Measurements from ENCODE around the gene TMEM179. TPM values are rescaled to one million over a fixed set of nuclear protein-coding genes. Genes with fewer than 3 reads are reported as not detected.

Gene TMEM179
- total RNA-seq, 6 donors from 2014 or later: not detected

DNA sequence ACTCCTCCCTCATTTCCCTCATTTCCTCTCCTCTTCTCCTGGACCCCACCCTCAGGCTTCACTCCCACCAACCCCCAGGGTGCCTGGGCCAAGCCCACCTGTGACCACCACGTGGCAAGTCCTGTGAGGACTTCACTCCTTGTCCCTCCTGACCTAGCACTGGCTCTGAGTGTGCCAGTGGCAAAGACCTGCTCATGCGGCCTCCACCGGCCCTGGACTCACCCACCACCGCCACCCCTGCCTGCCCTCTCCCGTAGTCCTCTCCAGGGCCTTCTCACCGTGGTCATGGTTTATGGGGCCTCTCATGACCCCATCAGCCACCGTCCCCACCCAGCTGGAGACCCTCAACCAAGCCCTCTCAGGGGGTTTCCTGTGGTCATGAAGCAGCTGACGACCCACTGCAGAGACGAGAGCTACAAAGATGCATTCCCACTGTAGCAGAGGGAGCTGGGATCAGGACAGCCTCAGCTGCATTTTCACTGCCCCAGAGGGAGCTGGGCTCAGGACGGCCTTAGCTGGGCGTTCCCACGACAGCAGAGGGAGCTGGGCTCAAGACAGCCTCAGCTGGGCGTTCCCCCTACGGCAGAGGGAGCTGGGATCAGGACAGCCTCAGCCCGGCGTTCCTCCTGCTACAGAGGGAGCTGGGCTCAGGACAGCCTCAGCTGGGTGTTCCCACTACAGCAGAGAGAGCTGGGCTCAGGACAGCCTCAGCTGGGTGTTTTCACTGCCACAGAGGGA lies 28.2 kb downstream of the TMEM179 start:
- H3K4me3 ChIP-seq: no peak overlapping the region
- no peak for DNase-seq
- H3K36me3 ChIP-seq: no peaks in the 10 kb centered on the region
- no peak for ATAC-seq (ENCODE audit: low FRiP score in 2 of 2)
- no peaks in the 10 kb centered on the region for H3K9me3 ChIP-seq
- peaks cover 0 to 8% (median 0%) of the 10 kb centered on the region in 4 donors for H3K4me1 ChIP-seq
- H3K27ac ChIP-seq: no peak overlapping the region
- H3K27me3 ChIP-seq: peaks cover 0 to 6% (median 2%) of the 10 kb centered on the region in 4 donors
- WGBS, 2 donors: 72 to 77% methylated on average over 8 to 12 of the region's 16 CpGs
- TF ChIP-seq POLR2AphosphoS5 (IDR thresholded peaks at IDR 0.05): no peak
- TF ChIP-seq, protein P1, sequence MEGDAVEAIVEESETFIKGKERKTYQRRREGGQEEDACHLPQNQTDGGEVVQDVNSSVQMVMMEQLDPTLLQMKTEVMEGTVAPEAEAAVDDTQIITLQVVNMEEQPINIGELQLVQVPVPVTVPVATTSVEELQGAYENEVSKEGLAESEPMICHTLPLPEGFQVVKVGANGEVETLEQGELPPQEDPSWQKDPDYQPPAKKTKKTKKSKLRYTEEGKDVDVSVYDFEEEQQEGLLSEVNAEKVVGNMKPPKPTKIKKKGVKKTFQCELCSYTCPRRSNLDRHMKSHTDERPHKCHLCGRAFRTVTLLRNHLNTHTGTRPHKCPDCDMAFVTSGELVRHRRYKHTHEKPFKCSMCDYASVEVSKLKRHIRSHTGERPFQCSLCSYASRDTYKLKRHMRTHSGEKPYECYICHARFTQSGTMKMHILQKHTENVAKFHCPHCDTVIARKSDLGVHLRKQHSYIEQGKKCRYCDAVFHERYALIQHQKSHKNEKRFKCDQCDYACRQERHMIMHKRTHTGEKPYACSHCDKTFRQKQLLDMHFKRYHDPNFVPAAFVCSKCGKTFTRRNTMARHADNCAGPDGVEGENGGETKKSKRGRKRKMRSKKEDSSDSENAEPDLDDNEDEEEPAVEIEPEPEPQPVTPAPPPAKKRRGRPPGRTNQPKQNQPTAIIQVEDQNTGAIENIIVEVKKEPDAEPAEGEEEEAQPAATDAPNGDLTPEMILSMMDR (IDR thresholded peaks at IDR 0.05): no peak
- TF ChIP-seq POLR2A (IDR thresholded peaks at IDR 0.05): no peak
- TF ChIP-seq EP300 (IDR thresholded peaks at IDR 0.05): no peak

DNA sequence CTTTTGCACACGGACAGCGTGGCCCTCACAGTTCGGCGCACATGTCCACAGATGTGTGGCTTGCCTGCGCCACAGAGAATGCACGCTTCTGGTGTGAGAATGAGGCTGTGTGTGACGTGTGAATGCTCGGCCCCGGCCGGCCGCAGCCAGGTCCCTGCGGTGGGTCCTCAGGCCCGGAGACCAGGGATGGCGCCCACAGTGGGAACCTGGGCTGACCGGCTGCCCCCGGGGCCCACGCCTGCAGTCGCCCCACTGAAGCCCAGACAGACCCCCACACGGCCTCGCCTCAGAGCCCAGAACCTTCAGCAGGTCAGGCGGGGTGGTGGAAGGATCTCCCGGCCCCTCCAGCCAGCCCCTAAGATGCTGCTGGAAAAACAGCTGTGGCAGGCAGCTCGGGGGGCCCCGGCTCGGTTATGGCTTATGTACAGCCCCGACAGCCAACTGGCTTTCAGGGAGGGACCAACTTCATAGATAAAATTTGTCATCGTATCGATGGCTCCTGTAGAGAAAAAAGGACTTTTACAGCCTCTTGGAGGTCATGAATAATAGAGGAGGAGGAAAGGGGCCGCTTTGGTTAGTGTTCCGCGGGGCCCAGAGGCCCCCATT lies 29.5 kb downstream of the TMEM179 start:
- 83 to 85% methylated on average over 10 to 24 of the region's 31 CpGs for WGBS, 2 donors
- Histone ChIP-seq H3K27me3 (peaks cover 0 to 6% (median 2%) of the 10 kb centered on the region in 4 donors), H3K4me3 (no peak overlapping the region), H3K4me1 (no peaks in the 10 kb centered on the region), H3K27ac (no peak overlapping the region), H3K9me3 (no peaks in the 10 kb centered on the region), H3K36me3 (no peaks in the 10 kb centered on the region)
- DNase-seq (no peak), ATAC-seq (ENCODE audit: low FRiP score in 2 of 2) (no peak)
- no peak for TF ChIP-seq EP300 (IDR thresholded peaks at IDR 0.05)
- TF ChIP-seq POLR2A (IDR thresholded peaks at IDR 0.05): no peak
- TF ChIP-seq POLR2AphosphoS5 (IDR thresholded peaks at IDR 0.05): no peak
- TF ChIP-seq, protein P1 (IDR thresholded peaks at IDR 0.05): no peak

DNA sequence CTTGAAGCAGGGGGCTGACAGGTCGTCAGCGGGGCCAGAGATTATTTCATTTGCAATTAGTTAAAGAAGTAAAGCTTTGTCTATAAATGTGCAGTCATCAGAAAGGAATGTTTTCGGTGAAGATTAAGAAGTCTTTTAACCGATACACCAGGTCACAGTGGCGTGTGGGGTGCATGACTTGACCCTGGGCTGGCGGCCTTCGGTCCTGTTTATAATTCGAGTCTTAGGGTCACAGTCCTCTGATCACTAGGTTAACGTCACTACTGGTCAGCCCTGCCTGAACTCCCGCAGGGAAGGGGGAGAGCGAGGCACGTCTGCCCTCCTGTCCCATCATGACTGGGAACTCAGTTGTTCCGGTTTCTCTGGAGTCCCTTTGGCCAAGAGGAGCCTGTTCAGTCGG lies 30.0 kb downstream of the TMEM179 start:
- Histone ChIP-seq H3K36me3 (no peaks in the 10 kb centered on the region), H3K4me3 (no peak overlapping the region), H3K27me3 (peaks cover 0 to 6% (median 2%) of the 10 kb centered on the region in 4 donors), H3K4me1 (no peaks in the 10 kb centered on the region), H3K27ac (no peak overlapping the region), H3K9me3 (no peaks in the 10 kb centered on the region)
- no peak for ATAC-seq (ENCODE audit: low FRiP score in 2 of 2)
- 60 to 69% methylated on average over 14 of the region's 14 CpGs for WGBS, 2 donors
- DNase-seq: no peak
- TF ChIP-seq POLR2AphosphoS5 (IDR thresholded peaks at IDR 0.05) (no peak), POLR2A (IDR thresholded peaks at IDR 0.05) (no peak)
- TF ChIP-seq, protein P1 (IDR thresholded peaks at IDR 0.05): no peak

DNA sequence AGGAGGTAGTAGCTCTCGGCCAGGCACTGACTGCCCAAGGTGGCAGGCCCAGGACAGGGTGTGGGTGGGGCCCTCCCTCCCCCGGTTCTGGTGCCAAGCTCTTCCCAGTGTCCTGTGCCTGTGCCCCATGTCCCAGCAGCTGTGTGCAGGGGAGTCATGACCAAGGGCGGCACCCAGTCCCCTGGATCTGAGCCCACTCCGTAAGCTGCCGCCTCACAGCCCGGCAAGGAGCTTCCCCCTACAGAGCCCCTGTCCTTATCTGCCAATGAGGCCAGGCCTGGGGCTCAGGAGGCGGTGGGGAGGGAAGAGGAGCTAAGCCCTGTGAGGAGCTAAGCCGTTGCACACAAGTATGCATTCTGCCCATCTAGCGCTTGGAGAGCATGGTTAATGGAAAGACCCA lies 30.6 kb downstream of the TMEM179 start:
- no peak overlapping the region for H3K27ac ChIP-seq
- H3K36me3 ChIP-seq: no peaks in the 10 kb centered on the region
- TF ChIP-seq POLR2A (IDR thresholded peaks at IDR 0.05) (no peak), POLR2AphosphoS5 (IDR thresholded peaks at IDR 0.05) (no peak), EP300 (IDR thresholded peaks at IDR 0.05) (no peak)
- TF ChIP-seq, protein P1 (IDR thresholded peaks at IDR 0.05): no peak
- no peak for DNase-seq
- 50 to 59% methylated on average over 2 to 9 of the region's 9 CpGs for WGBS, 2 donors
- no peak overlapping the region for H3K4me3 ChIP-seq
- no peaks in the 10 kb centered on the region for H3K4me1 ChIP-seq
- peaks cover 0 to 6% (median 2%) of the 10 kb centered on the region in 4 donors for H3K27me3 ChIP-seq
- no peak for ATAC-seq (ENCODE audit: low FRiP score in 2 of 2)
- no peaks in the 10 kb centered on the region for H3K9me3 ChIP-seq

Data from upper lobe of left lung (tissue), 6 donors.